Lower lobe of right lung (tissue), 2 donors: ENCODE data around the gene BSN. TPM values are rescaled to one million over a fixed set of nuclear protein-coding genes. Genes with fewer than 3 reads are reported as not detected.
"Not testable (repeated sequence)": the region's sequence is repeated elsewhere in the genome, so short reads cannot be mapped to it uniquely, and the experiment has no call there.

ENCODE experiments used
- ATAC-seq, 2 donors: fragments of 200-7000 bp; cut with Tn5 transposase; one replicate each; pipeline ENCODE4 v1.9.1; 2020 to 2022; ENCODE audit warnings: mild to moderate bottlenecking in 2 of 2, moderate library complexity in 2 of 2
- DNase-seq: peaks from one replicate; pipeline ENCODE4 v3.0.0-alpha.2; 2020
- H3K27ac ChIP-seq: fragments of 200-600 bp; one replicate; pipeline ENCODE4 v1.8.0; 2022
- H3K27me3 ChIP-seq: fragments of 200-600 bp; one replicate; pipeline ENCODE4 v1.8.0; 2022; ENCODE audit warnings: low read depth
- H3K36me3 ChIP-seq: fragments of 200-600 bp; one replicate; pipeline ENCODE4 v1.8.0; 2022; ENCODE audit warnings: mild to moderate bottlenecking
- H3K4me1 ChIP-seq: fragments of 200-600 bp; one replicate; pipeline ENCODE4 v1.8.0; 2022
- H3K4me3 ChIP-seq: fragments of 200-600 bp; one replicate; pipeline ENCODE4 v1.8.0; 2022; ENCODE audit warnings: mild to moderate bottlenecking
- H3K9me3 ChIP-seq: fragments of 200-600 bp; one replicate; pipeline ENCODE4 v1.8.0; 2022
- intact Hi-C: fragments of 100-400 bp; cut with DNase I; formaldehyde crosslinking; loops from one replicate; pipeline ENCODE4 v1.11.0; 2022
- total RNA-seq: library from RNA; stranded (reverse); fragmentation: NEBNext Ultra II Directional; extraction: Animal tissue kit (Norgen Biotek cat#: 25700); gene quantifications from one replicate; pipeline ENCODE4 v1.2.1, GENCODE V29; 2021
- TF ChIP-seq, protein P1 (sequence below): fragments of 200-600 bp; IDR thresholded peaks from one replicate; pipeline ENCODE4 v1.8.0; 2022; ENCODE audit warnings: antibody characterized with exemption, mild to moderate bottlenecking
- donor health status: DM: no; HTN: yes; CAD: no; lungs with severe emphysema.

BSN gene
- total RNA-seq, 1 donor from 2014 or later, result 0.35 TPM

DNA sequence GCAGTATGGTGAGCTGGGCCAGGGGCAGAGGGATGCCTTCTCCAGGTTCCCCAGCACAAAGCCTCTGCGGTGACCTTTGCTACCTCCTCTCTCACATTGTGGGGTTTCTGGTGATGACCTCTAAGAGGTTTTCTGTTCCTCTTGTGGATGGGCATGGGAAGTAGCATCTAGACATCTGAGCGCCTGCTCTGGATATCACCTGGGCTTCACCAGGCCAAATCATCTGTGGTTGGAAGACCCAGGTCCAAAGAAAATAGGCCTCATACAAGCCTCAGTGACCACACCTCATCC, 126.9 kb downstream of the BSN start:
- ATAC-seq (no peak), DNase-seq (no peak)
- TF ChIP-seq, protein P1, sequence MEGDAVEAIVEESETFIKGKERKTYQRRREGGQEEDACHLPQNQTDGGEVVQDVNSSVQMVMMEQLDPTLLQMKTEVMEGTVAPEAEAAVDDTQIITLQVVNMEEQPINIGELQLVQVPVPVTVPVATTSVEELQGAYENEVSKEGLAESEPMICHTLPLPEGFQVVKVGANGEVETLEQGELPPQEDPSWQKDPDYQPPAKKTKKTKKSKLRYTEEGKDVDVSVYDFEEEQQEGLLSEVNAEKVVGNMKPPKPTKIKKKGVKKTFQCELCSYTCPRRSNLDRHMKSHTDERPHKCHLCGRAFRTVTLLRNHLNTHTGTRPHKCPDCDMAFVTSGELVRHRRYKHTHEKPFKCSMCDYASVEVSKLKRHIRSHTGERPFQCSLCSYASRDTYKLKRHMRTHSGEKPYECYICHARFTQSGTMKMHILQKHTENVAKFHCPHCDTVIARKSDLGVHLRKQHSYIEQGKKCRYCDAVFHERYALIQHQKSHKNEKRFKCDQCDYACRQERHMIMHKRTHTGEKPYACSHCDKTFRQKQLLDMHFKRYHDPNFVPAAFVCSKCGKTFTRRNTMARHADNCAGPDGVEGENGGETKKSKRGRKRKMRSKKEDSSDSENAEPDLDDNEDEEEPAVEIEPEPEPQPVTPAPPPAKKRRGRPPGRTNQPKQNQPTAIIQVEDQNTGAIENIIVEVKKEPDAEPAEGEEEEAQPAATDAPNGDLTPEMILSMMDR, result no peak
- intact Hi-C loops, result no loop called here
- Histone ChIP-seq H3K27ac (no peak overlapping the region), H3K4me1 (peaks cover 4% of the 10 kb centered on the region), H3K36me3 (peaks cover 78% of the 10 kb centered on the region), H3K27me3 (no peaks in the 10 kb centered on the region), H3K4me3 (no peak overlapping the region), H3K9me3 (no peaks in the 10 kb centered on the region)

DNA sequence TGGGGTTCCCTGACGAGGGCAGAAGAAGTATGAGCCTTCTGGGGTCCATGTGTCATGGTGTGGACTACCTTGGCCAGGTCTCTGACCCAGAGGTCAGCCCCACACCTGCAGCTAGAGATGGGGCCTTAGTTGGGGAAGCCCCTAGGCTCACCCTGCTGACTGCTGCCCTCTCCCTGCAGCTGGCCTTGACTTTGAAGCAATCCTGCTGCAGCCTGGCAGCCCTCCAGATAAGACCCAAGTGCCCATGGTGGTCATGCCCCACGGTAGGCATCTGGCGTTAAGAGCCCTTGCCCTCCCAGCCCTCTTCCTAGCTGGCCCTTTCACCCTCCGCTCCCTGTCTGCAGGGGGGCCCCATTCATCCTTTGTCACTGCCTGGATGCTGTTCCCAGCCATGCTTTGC, 127.3 kb downstream of the BSN start:
- H3K4me3 ChIP-seq, result no peak overlapping the region
- H3K9me3 ChIP-seq, result no peaks in the 10 kb centered on the region
- TF ChIP-seq, protein P1, result no peak
- intact Hi-C loops, result no loop called here
- ATAC-seq (no peak), DNase-seq (no peak)
- H3K36me3 ChIP-seq, result peaks cover 75% of the 10 kb centered on the region
- no peaks in the 10 kb centered on the region for H3K27me3 ChIP-seq
- no peak overlapping the region for H3K27ac ChIP-seq
- peaks cover 4% of the 10 kb centered on the region for H3K4me1 ChIP-seq

DNA sequence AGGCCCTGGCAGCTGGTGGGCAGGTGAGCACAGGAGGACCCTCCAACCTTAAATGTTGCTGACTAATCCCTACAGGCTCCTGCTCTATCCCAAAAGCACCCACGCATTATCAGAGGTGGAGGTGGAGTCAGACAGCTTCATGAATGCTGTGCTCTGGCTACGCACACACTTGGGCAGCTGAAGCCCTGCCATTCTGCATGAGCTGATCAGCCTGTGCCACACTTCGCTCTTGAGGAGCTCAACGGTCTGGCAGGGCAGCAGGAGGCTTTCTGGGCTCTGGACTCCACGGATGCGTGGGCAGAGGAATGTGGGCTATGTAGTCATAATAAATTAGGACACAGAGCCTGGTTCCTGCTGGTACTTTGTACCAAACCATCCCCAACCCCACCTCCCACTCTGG, 128.9 kb downstream of the BSN start:
- H3K9me3 ChIP-seq, result no peaks in the 10 kb centered on the region
- intact Hi-C loops, result no loop called here
- peaks cover 4% of the 10 kb centered on the region for H3K27me3 ChIP-seq
- no peak for DNase-seq
- peaks cover 58% of the 10 kb centered on the region for H3K36me3 ChIP-seq
- H3K27ac ChIP-seq, result no peak overlapping the region
- no peak overlapping the region for H3K4me3 ChIP-seq
- TF ChIP-seq, protein P1, result no peak
- H3K4me1 ChIP-seq, result peaks cover 4% of the 10 kb centered on the region
- ATAC-seq, result no peak

DNA sequence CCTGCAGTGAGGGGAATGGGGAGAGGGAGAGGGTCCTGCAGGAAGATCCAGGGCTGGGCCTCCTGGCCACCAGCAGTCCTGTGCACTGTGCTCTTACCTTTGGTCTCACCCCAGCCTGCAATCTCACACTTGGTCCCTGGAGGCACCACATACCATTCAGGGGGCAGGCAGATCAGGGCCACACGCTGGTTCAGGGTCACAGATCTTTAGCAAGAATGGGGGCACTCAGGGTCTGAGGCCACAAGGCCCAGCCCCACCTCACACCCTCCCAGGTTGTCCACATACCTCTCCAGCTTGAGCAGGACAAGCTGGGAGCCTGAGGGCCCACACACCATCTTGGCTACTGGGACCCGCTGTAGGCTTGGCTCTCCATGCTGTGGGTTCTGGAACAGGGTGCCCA, 130.2 kb downstream of the BSN start:
- DNase-seq, H3K9me3 ChIP-seq, H3K27me3 ChIP-seq, ATAC-seq, H3K27ac ChIP-seq, intact Hi-C loops, H3K4me3 ChIP-seq: not testable (repeated sequence)
- Histone ChIP-seq H3K4me1 (peaks cover 13% of the 10 kb centered on the region), H3K36me3 (peaks cover 45% of the 10 kb centered on the region)

DNA sequence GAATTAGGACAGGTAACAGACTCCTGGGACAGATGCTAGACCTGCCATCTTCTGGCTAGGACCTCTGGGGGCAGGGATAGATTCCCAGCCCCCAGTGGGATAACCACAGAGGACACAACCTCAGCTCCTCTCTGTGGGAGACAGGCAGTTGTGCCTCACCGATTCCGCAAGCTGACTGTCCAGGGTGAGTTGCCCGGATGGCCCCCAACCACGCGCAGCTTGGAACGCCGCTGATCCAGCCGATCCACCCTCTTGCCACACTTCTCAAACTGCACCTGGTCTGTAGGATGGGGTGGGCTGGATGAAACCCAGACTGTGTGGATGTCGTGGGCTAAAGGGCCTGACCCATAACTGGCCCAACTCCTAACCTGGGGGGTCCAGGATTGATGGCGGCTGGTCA, 130.8 kb downstream of the BSN start:
- H3K27ac ChIP-seq, H3K9me3 ChIP-seq, H3K4me3 ChIP-seq, H3K27me3 ChIP-seq, DNase-seq, ATAC-seq, intact Hi-C loops: not testable (repeated sequence)
- H3K4me1 ChIP-seq, result peaks cover 16% of the 10 kb centered on the region
- H3K36me3 ChIP-seq, result peaks cover 39% of the 10 kb centered on the region

DNA sequence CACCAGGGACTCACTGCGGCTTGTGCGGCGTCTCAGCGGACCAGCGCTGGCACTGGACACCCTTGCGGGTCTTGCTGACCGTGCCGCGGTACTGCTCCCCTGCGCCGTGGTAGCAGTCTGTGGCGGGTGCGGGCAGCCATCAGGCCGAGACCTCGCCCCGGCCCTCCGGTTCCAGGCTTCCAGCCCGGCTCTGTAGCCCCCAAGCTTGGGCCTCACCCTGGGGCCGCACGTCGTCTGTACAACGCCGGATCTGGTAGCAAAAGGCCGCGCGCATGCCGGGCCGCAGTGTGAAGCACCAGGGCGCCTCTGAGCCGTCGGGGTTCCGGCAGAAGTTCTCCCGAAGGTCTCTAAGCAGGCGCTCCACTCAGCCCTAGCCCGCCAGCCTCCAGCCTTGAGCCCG, 131.6 kb downstream of the BSN start:
- H3K27me3 ChIP-seq, H3K27ac ChIP-seq, DNase-seq, intact Hi-C loops, ATAC-seq, H3K9me3 ChIP-seq: not testable (repeated sequence)
- peak overlapping the region; percentile 45 for H3K4me3 ChIP-seq
- H3K4me1 ChIP-seq, result peaks cover 24% of the 10 kb centered on the region
- peaks cover 32% of the 10 kb centered on the region for H3K36me3 ChIP-seq

DNA sequence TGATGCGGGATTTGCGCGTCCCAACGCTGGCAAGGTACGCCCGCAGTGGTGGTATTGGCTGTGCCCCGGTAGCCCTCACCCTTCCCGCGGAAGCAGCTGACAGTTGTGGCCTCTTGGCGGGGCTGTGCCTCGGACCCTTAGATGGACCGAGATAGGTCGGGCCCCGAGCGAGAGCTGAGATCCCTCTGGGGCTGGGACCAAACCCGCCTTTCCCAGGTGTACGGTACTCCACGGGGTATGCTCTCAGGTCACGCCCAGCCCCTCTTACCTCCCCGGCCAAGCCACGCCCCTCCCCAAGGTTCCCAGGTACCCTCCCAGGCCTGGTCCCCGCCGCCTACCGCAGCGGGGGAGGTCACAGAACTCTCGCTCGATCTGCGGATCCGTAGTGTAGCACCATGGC, 132.1 kb downstream of the BSN start:
- intact Hi-C loops, H3K27me3 ChIP-seq, H3K9me3 ChIP-seq, H3K27ac ChIP-seq: not testable (repeated sequence)
- peaks cover 29% of the 10 kb centered on the region for H3K4me1 ChIP-seq
- peak overlapping the region; percentile 45 for H3K4me3 ChIP-seq
- ATAC-seq (peak; percentile 72 to 83), DNase-seq (peak; percentile 80)
- H3K36me3 ChIP-seq, result peaks cover 27% of the 10 kb centered on the region

DNA sequence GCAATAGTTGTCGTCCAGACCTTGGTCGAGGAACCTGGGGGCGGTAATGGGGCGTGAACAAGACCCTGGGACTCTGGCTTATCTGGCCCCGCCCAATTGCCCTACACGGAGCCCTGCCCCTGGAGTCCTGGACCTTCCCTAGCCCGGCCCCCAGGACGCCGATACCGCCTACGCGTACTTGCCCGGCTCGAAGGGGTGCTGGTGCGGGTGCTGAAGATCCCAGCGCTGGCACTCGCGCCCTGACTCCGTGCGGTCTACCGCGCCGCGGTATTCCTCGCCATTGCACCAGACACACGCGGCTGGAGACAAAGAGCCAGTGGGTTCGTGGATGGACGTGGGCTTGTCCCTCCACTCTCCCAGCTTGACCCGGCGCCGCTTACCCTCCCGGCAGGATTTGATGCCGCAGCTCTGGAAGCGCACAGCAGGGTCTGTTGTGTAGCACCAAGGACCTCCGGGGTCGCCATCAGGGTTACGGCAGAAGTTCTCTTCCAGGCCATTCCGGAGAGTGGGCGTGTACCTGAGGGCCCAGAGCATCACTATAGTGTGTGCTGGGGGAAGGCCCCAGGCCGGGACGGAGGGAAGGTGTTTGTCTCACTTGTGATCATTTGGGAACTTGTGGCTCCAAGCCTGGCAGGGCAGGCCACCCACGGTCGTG, 132.6 kb downstream of the BSN start:
- peaks cover 31% of the 10 kb centered on the region for H3K4me1 ChIP-seq
- intact Hi-C loops, H3K9me3 ChIP-seq, H3K27me3 ChIP-seq, H3K27ac ChIP-seq: not testable (repeated sequence)
- ATAC-seq (peak; percentile 77 to 86), DNase-seq (peak; percentile 87)
- H3K36me3 ChIP-seq, result peaks cover 21% of the 10 kb centered on the region
- peak overlapping the region; percentile 45 for H3K4me3 ChIP-seq

DNA sequence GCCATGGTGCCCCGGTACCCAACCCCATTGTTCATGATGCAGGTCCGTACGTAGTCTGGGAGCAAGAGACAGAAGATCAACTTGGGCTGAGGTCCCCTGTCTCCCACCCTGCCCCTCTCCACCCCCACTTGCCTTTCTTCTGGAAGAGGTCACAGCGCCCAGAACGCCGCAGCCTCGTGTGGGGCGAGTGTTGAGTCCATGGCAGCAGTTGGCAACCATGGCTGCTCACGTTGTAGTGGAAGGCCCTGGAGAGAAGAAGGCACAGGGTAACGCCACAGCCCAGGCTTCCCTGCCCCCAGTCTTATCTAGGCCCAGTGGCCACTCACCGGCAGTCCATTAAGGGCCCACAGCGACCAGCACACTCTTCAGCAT, 133.1 kb downstream of the BSN start:
- DNase-seq, ATAC-seq, H3K9me3 ChIP-seq, H3K4me3 ChIP-seq, H3K27ac ChIP-seq, H3K27me3 ChIP-seq, intact Hi-C loops: not testable (repeated sequence)
- H3K36me3 ChIP-seq, result peaks cover 16% of the 10 kb centered on the region
- H3K4me1 ChIP-seq, result peaks cover 31% of the 10 kb centered on the region

DNA sequence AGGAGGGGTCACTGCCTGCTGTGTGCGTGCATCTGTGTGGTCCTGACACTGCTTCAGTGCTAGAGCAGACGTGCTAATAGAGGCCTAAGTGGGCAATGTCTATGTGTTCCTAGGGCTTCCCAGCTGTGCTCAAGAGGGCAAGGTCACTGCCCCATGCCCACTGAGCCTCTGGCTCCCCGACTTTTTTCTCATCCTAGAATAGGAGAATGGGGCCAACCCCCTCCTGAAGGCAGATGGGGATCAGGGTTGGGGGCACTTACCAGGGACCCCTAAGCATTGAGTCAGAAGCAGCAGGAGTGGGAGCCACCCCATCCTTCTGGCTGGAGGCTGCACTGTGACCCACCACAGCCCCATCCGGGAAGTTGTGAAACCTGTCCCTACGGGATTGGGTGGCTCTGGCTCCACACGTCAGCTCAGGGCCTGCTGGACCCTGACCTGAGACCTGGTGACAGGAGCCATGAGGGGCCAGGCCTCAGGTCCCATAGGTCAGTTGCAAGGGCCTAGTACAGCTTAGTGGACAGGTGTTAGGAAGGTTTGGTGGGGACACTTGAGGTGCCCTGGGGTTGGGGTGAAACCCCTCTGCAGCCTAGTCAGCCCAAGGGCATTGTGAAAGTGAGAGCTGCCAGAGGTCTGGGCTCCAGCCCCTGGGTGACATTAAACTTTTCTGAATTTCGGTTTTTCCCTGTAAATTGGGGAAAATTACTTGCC, 134.2 kb downstream of the BSN start:
- H3K27me3 ChIP-seq, intact Hi-C loops, H3K9me3 ChIP-seq, DNase-seq, ATAC-seq, H3K36me3 ChIP-seq: not testable (repeated sequence)
- H3K27ac ChIP-seq, result peak overlapping the region; percentile 88
- peak overlapping the region; percentile 100 for H3K4me3 ChIP-seq
- H3K4me1 ChIP-seq, result peaks cover 31% of the 10 kb centered on the region
